Ascending aorta (tissue), 2 donors: ENCODE measurements around the gene C1QC. TPM values are rescaled to one million over a fixed set of nuclear protein-coding genes. Genes with fewer than 3 reads are reported as not detected.

Source experiments
- DNase-seq, 2 donors: peaks; one replicate each; pipeline ENCODE4 v3.0.0-alpha.2; 2019; ENCODE audit warnings: low spot score in 2 of 2
- H3K27ac ChIP-seq, 2 donors: fragments of 200-600 bp; sonication (generic); one replicate each; pipeline ENCODE4 v1.5.1; 2016 to 2017; ENCODE audit warnings: mild to moderate bottlenecking in 1 of 2
- H3K27me3 ChIP-seq: fragments of 200-600 bp; sonication (generic); one replicate; pipeline ENCODE4 v1.5.1; 2017
- H3K36me3 ChIP-seq, 2 donors: fragments of 200-600 bp; sonication (generic); one replicate each; pipeline ENCODE4 v1.5.1; 2016
- H3K4me1 ChIP-seq, 2 donors: fragments of 200-600 bp; sonication (generic); one replicate each; pipeline ENCODE4 v1.5.1; 2016 to 2017; ENCODE audit warnings: mild to moderate bottlenecking in 1 of 2
- H3K4me3 ChIP-seq, 2 donors: fragments of 200-600 bp; sonication (generic); one replicate each; pipeline ENCODE4 v1.5.1; 2016 to 2017; ENCODE audit warnings: mild to moderate bottlenecking in 1 of 2
- H3K9me3 ChIP-seq, 2 donors: fragments of 200-600 bp; sonication (generic); one replicate each; pipeline ENCODE4 v1.5.1; 2016
- CTCF ChIP-seq, 3 experiments: fragments of 200-600 bp in 2 of 3; fragments of 450-650 bp in 1 of 3; sonication (generic) in 2 of 3; IDR thresholded peaks; one replicate each; pipeline ENCODE4 v1.5.1; 2016 to 2019; ENCODE audit warnings: antibody characterized with exemption in 3 of 3, mild to moderate bottlenecking in 1 of 3, moderate library complexity in 1 of 3
- intact Hi-C: fragments of 100-400 bp; cut with DNase I; formaldehyde crosslinking; loops from one replicate; pipeline ENCODE4 v1.15.1; 2023
- total RNA-seq: library from RNA; depleted of rRNA; stranded (reverse); fragments of >200 nt; gene quantifications from one replicate; pipeline ENCODE4 v1.1.0, GENCODE V29; 2016

C1QC gene
- total RNA-seq, 1 donor from 2014 or later: 350 TPM

DNA sequence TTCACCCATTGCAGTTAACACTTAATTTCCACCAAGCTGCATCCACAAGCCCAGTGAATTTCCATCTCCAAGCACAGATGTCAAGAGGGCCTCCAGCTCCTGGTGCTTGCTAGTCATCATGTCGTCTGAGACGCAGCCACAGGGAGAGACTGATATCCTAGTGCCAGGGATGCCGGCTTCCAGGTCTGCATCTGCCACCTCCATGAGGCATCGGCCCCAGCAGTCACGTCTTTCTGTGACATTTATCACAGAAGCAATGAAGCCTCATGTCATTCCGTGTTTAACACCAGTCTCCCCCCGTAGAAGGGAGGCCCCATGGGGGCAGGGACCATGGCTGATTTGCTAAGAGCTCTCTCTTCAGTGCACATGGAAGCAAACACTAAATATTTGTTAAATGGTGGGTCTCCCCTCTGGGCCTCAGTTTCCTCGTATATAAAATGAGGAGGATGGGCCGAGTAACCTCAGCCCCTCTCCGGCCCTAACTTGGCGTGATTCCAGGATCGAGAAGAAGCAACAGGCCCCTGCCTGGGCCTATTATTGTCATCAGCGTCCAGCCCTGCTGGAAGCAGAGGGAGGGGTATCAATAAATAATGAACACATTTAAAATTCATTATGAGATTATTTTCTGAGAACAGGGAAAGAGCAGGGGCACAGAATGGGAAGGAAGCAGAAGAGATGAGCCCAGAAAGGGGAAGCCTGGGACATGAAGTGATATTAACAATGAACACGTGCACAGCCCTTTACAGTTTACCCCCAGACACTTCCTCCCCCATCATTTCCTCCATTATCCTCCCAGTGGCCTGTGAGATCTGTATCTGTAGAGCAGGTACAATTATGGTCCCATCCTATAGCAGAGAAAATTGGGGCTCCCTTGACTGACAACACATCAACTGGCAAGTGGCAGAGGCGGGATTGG is 8.8 kb downstream of the C1QC start:
- no peak overlapping the region for H3K27ac ChIP-seq
- no peak for TF ChIP-seq CTCF (IDR thresholded peaks at IDR 0.05)

GRCh38 chr1:22652881-22653316 is 9.5 kb downstream of the C1QC start, which contains the start of gene C1QB:
Gene C1QB, plus strand, starts transcription at chr1:22653236. Its CDS starts 6,227 bp downstream, at chr1:22659463.
- H3K27me3 ChIP-seq: no peaks in the 10 kb centered on the region
- H3K36me3 ChIP-seq: no peaks in the 10 kb centered on the region
- DNase-seq: peak; percentile 38 to 73
- no peaks in the 10 kb centered on the region for H3K4me1 ChIP-seq
- intact Hi-C loops: no loop called here
- H3K27ac ChIP-seq: no peak within 1 kb of the TSS
- TF ChIP-seq CTCF (IDR thresholded peaks at IDR 0.05): no peak
- H3K4me3 ChIP-seq: peak within 1 kb of the TSS; percentile 8 to 49
- no peaks in the 10 kb centered on the region for H3K9me3 ChIP-seq

More for the DNA sequence above, 8.8 kb downstream of the C1QC start:
- no peaks in the 10 kb centered on the region for H3K36me3 ChIP-seq
- no peaks in the 10 kb centered on the region for H3K27me3 ChIP-seq
- H3K4me3 ChIP-seq: no peak overlapping the region
- H3K4me1 ChIP-seq: no peaks in the 10 kb centered on the region
- intact Hi-C loops: no loop called here
- no peak for DNase-seq
- no peaks in the 10 kb centered on the region for H3K9me3 ChIP-seq

GRCh38 chr1:22654692-22655091 is 11.3 kb downstream of the C1QC start:
- peak overlapping the region in 1 of 2 donors; percentile 49 for H3K4me3 ChIP-seq
- intact Hi-C loops: no loop called here
- no peaks in the 10 kb centered on the region for H3K4me1 ChIP-seq
- H3K36me3 ChIP-seq: no peaks in the 10 kb centered on the region
- H3K9me3 ChIP-seq: no peaks in the 10 kb centered on the region
- H3K27ac ChIP-seq: no peak overlapping the region
- no peak for DNase-seq
- TF ChIP-seq CTCF (IDR thresholded peaks at IDR 0.05): no peak
- H3K27me3 ChIP-seq: no peaks in the 10 kb centered on the region

- intact Hi-C loops: no loop called here
- H3K27me3 ChIP-seq: no peaks in the 10 kb centered on the region
- no peaks in the 10 kb centered on the region for H3K9me3 ChIP-seq
- no peak overlapping the region for H3K27ac ChIP-seq
- no peak for TF ChIP-seq CTCF (IDR thresholded peaks at IDR 0.05)
- no peak overlapping the region for H3K4me3 ChIP-seq
- no peaks in the 10 kb centered on the region for H3K4me1 ChIP-seq
- no peaks in the 10 kb centered on the region for H3K36me3 ChIP-seq
- DNase-seq: no peak
These were observed 15.1 kb downstream of the C1QC start for GRCh38 chr1:22658385-22659163.

GRCh38 chr1:22660716-22661241 is 17.3 kb downstream of the C1QC start:
- TF ChIP-seq CTCF (IDR thresholded peaks at IDR 0.05): no peak
- no peak overlapping the region for H3K4me3 ChIP-seq
- DNase-seq: no peak
- no peaks in the 10 kb centered on the region for H3K4me1 ChIP-seq
- no peaks in the 10 kb centered on the region for H3K27me3 ChIP-seq
- no peaks in the 10 kb centered on the region for H3K36me3 ChIP-seq
- H3K27ac ChIP-seq: no peak overlapping the region
- intact Hi-C loops: no loop called here
- no peaks in the 10 kb centered on the region for H3K9me3 ChIP-seq
